ENCODE data around the gene CNOT6.
A peak's percentile ranks its signal among the peaks of the same experiment; 100 is the strongest.

CNOT6 gene

GRCh38 chr5:180605554-180606214 lies 111.5 kb downstream of the CNOT6 start:
- H3K27ac ChIP-seq: peak overlapping the region; percentile 36; the same call in 1 of the 2 replicates
- TF ChIP-seq ZFX (IDR thresholded peaks at IDR 0.05): no peak
- TF ChIP-seq, protein P1, sequence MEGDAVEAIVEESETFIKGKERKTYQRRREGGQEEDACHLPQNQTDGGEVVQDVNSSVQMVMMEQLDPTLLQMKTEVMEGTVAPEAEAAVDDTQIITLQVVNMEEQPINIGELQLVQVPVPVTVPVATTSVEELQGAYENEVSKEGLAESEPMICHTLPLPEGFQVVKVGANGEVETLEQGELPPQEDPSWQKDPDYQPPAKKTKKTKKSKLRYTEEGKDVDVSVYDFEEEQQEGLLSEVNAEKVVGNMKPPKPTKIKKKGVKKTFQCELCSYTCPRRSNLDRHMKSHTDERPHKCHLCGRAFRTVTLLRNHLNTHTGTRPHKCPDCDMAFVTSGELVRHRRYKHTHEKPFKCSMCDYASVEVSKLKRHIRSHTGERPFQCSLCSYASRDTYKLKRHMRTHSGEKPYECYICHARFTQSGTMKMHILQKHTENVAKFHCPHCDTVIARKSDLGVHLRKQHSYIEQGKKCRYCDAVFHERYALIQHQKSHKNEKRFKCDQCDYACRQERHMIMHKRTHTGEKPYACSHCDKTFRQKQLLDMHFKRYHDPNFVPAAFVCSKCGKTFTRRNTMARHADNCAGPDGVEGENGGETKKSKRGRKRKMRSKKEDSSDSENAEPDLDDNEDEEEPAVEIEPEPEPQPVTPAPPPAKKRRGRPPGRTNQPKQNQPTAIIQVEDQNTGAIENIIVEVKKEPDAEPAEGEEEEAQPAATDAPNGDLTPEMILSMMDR (conservative IDR thresholded peaks at IDR 0.05): peak; percentile 93

DNA sequence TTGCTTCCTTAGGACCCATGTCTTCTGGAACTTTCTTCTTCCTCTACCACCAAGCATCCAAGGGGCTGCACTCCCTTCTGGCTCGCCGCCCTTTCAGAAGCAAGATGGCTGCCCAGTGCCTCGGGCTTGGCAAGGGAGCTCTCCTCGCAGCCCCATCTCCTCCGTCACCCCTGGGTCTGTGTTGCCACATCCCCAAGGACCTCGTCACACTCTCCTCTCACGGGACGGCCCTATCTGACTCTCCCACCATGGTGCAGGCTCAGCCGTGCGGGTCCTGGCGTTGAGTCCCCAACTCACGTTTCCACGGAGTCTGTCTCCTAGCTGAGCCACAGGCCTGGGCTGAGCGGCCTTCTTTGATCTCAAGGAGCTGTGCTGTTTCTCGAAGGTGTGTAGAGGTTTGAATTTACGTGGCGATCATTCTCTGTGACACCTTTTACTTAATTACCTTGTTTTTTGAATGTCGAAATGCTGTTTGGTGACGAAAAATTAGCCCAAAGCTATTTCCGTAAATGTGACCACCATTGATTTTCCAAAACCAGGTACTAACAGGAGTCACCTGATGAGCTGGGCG lies 112.1 kb downstream of the CNOT6 start:
- no peak overlapping the region; the same call in 1 of the 2 replicates for H3K27ac ChIP-seq
- TF ChIP-seq, protein P1 (conservative IDR thresholded peaks at IDR 0.05): peak; percentile 74; the same call in 1 of the 2 replicates
- TF ChIP-seq ZFX (IDR thresholded peaks at IDR 0.05): no peak

GRCh38 chr5:180607861-180608571 lies 113.8 kb downstream of the CNOT6 start:
- H3K27ac ChIP-seq: no peak overlapping the region

DNA sequence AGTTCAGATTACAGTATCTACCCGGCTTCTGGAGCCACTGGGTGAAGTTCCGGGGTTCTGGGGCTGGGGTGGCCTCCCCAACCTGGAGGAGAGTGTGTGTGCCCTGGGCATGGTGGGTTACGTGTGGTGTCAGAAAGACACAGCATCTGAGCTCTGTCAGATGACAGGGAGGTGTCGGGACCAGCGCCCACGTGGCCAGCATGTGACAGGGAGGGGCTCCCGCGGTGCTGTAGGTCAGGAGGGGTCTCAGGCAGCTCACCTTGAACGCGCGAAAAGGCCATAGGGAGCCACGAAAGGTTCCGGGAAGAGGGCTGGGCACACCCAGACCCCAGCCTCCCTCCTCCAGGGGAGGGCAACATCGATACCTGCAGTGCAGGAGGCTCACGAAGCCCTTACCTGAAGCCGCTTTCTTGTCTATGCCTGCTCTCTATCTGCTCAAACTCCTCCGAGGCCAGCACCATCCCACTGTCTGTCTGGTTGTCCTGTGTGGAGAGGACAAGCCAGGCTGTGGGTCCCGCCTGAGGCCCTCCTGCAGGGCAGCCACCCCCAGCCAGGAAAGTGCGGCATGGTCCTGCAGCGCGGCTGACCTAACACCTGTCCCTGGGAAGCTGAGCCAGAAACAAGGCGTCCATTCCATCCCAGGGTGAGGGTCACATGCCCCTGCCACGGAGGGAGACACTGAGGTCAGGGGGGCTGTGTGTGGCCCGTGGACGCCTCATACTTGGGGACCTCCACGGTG lies 114.6 kb downstream of the CNOT6 start:
- TF ChIP-seq ZFX (IDR thresholded peaks at IDR 0.05): no peak
- no peak overlapping the region for H3K27ac ChIP-seq

More at GRCh38 chr5:180607861-180608571, 113.8 kb downstream of the CNOT6 start:
- TF ChIP-seq ZFX (IDR thresholded peaks at IDR 0.05): no peak
- TF ChIP-seq, protein P1 (conservative IDR thresholded peaks at IDR 0.05): no peak

GRCh38 chr5:180609386-180609785 lies 115.2 kb downstream of the CNOT6 start:
- no peak overlapping the region for H3K27ac ChIP-seq
- TF ChIP-seq, protein P1 (conservative IDR thresholded peaks at IDR 0.05): no peak
- TF ChIP-seq ZFX (IDR thresholded peaks at IDR 0.05): no peak

- no peak overlapping the region for H3K27ac ChIP-seq
- TF ChIP-seq, protein P1 (conservative IDR thresholded peaks at IDR 0.05): no peak
Observed at GRCh38 chr5:180609817-180610550, 115.8 kb downstream of the CNOT6 start.
